Measurements from ENCODE around the gene TMEM269. TPM values are rescaled to one million over a fixed set of nuclear protein-coding genes. Genes with fewer than 3 reads are reported as not detected.

TMEM269 gene
- total RNA-seq, 1 experiment from 2014 or later: 0.02 TPM

- no peak for DNase-seq (ENCODE audit: low read depth)
Observed at GRCh38 chr1:42848823-42849537, 64.2 kb downstream of the TMEM269 start.

GRCh38 chr1:42849944-42850343, 65.2 kb downstream of the TMEM269 start:
- no peak for DNase-seq (ENCODE audit: low read depth)

Other genes starting within 250 kb of the TMEM269 start
- 88.9 and 99.8 TPM in 2 replicates for gene PPIH, start 126.6 kb upstream of the TMEM269 start, total RNA-seq (2014; rRNA removed; shearing (Covaris generic))
- gene YBX1, start 102.6 kb upstream of the TMEM269 start, total RNA-seq (2014; rRNA removed; shearing (Covaris generic)): 851 and 884 TPM in 2 replicates
- gene CLDN19, start 44.8 kb upstream of the TMEM269 start, total RNA-seq (2014; rRNA removed; shearing (Covaris generic)): not detected in 2 replicates
- 176 and 247 TPM in 2 replicates for gene P3H1, start 18.0 kb upstream of the TMEM269 start, total RNA-seq (2014; rRNA removed; shearing (Covaris generic))
- gene C1orf50, start 17.7 kb upstream of the TMEM269 start, total RNA-seq (2014; rRNA removed; shearing (Covaris generic)): 8.5 and 9.6 TPM in 2 replicates
- gene ERMAP, start 32.1 kb downstream of the TMEM269 start, total RNA-seq (2014; rRNA removed; shearing (Covaris generic)): 8.4 and 11.2 TPM in 2 replicates
- gene SVBP, start 32.4 kb downstream of the TMEM269 start, total RNA-seq (2014; rRNA removed; shearing (Covaris generic)): 34.4 and 35.4 TPM in 2 replicates
- 12.3 and 13.3 TPM in 2 replicates for gene ZNF691, start 61.6 kb downstream of the TMEM269 start, total RNA-seq (2014; rRNA removed; shearing (Covaris generic))
- gene SLC2A1, start 173.9 kb downstream of the TMEM269 start, total RNA-seq (2014; rRNA removed; shearing (Covaris generic)): 218 and 274 TPM in 2 replicates